Osteoblast (primary cell): ENCODE measurements around the gene DNAJC16. TPM values are rescaled to one million over a fixed set of nuclear protein-coding genes. Genes with fewer than 3 reads are reported as not detected.

Experiments
- DNase-seq: peaks from one replicate; pipeline ENCODE4 v3.0.0; 2011; ENCODE audit warnings: low spot score, mixed read lengths; ENCODE audit not compliant: insufficient read length; ENCODE audit errors: missing footprints
- H2AFZ ChIP-seq: 2 replicates; pipeline ENCODE4 v1.6.0; 2011; ENCODE audit warnings: mild to moderate bottlenecking, low read length
- H3K27ac ChIP-seq: 2 replicates; pipeline ENCODE4 v1.5.1; 2011; ENCODE audit warnings: mild to moderate bottlenecking, low read depth, low read length, moderate library complexity
- H3K27me3 ChIP-seq: 2 replicates; pipeline ENCODE4 v1.6.0; 2012; ENCODE audit warnings: mild to moderate bottlenecking, control low read depth, inconsistent platforms, low read length, moderate library complexity; ENCODE audit not compliant: insufficient read depth
- H3K36me3 ChIP-seq: 2 replicates; pipeline ENCODE4 v1.5.1; 2011; ENCODE audit warnings: mild to moderate bottlenecking, low read length, control low read depth, moderate library complexity; ENCODE audit not compliant: insufficient read depth
- H3K4me1 ChIP-seq: 2 replicates; pipeline ENCODE4 v1.5.1; 2011; ENCODE audit warnings: mild to moderate bottlenecking, low read length, control low read depth, moderate library complexity; ENCODE audit not compliant: insufficient read depth
- H3K4me2 ChIP-seq: 2 replicates; pipeline ENCODE4 v1.6.0; 2011; ENCODE audit warnings: mild to moderate bottlenecking, low read length; ENCODE audit not compliant: insufficient read depth
- H3K4me3 ChIP-seq: fragments of 200-600 bp; sonication (generic); 3 replicates; pipeline ENCODE4 v1.5.1; 2012; ENCODE audit warnings: mild to moderate bottlenecking, low read length, inconsistent platforms; ENCODE audit not compliant: insufficient read depth
- H3K79me2 ChIP-seq: 2 replicates; pipeline ENCODE4 v1.6.0; 2012; ENCODE audit warnings: mild to moderate bottlenecking, low read length, control low read depth, inconsistent platforms; ENCODE audit not compliant: insufficient read depth
- H3K9me3 ChIP-seq: 2 replicates; pipeline ENCODE4 v1.5.1; 2011; ENCODE audit warnings: low read depth, low read length, control low read depth
- H4K20me1 ChIP-seq: 2 replicates; pipeline ENCODE4 v1.6.0; 2012; ENCODE audit warnings: mild to moderate bottlenecking, low read length, control low read depth; ENCODE audit not compliant: insufficient read depth
- total RNA-seq: library from RNA; depleted of rRNA; stranded (reverse); fragments of >200 nt; gene quantifications from 2 replicates; pipeline ENCODE4 v1.2.3, GENCODE V29; 2012
- TF ChIP-seq, protein P1 (sequence below): IDR thresholded peaks from 2 replicates; pipeline ENCODE4 v1.5.1; 2011; ENCODE audit warnings: mild to moderate bottlenecking, low read depth, low read length, moderate library complexity; ENCODE audit errors: extremely low read depth

The DNAJC16 gene
- total RNA-seq, 1 donor, result 19.2 TPM

- TF ChIP-seq, protein P1, sequence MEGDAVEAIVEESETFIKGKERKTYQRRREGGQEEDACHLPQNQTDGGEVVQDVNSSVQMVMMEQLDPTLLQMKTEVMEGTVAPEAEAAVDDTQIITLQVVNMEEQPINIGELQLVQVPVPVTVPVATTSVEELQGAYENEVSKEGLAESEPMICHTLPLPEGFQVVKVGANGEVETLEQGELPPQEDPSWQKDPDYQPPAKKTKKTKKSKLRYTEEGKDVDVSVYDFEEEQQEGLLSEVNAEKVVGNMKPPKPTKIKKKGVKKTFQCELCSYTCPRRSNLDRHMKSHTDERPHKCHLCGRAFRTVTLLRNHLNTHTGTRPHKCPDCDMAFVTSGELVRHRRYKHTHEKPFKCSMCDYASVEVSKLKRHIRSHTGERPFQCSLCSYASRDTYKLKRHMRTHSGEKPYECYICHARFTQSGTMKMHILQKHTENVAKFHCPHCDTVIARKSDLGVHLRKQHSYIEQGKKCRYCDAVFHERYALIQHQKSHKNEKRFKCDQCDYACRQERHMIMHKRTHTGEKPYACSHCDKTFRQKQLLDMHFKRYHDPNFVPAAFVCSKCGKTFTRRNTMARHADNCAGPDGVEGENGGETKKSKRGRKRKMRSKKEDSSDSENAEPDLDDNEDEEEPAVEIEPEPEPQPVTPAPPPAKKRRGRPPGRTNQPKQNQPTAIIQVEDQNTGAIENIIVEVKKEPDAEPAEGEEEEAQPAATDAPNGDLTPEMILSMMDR, result no peak
- no peak overlapping the region for H3K4me3 ChIP-seq
- H3K36me3 ChIP-seq, result peaks cover 9% of the 10 kb centered on the region
- H4K20me1 ChIP-seq, result no peaks in the 10 kb centered on the region
- no peak for DNase-seq
- H3K79me2 ChIP-seq, result no peaks in the 10 kb centered on the region
- no peaks in the 10 kb centered on the region for H3K9me3 ChIP-seq
- H3K27ac ChIP-seq, result no peak overlapping the region
- H3K27me3 ChIP-seq, result no peaks in the 10 kb centered on the region
- H3K4me1 ChIP-seq, result peaks cover 7% of the 10 kb centered on the region
- H2AFZ ChIP-seq, result no peak overlapping the region
- H3K4me2 ChIP-seq, result no peak overlapping the region
Measured at GRCh38 chr1:15574741-15575140, 48.1 kb downstream of the DNAJC16 start.

GRCh38 chr1:15575549-15576150, 49.0 kb downstream of the DNAJC16 start:
- Histone ChIP-seq H4K20me1 (no peaks in the 10 kb centered on the region), H3K27me3 (no peaks in the 10 kb centered on the region), H3K79me2 (no peaks in the 10 kb centered on the region), H3K4me3 (no peak overlapping the region), H3K36me3 (peaks cover 5% of the 10 kb centered on the region), H3K4me2 (no peak overlapping the region), H3K4me1 (peaks cover 7% of the 10 kb centered on the region), H3K27ac (no peak overlapping the region), H2AFZ (no peak overlapping the region), H3K9me3 (no peaks in the 10 kb centered on the region)
- DNase-seq, result no peak
- TF ChIP-seq, protein P1, result no peak

DNA sequence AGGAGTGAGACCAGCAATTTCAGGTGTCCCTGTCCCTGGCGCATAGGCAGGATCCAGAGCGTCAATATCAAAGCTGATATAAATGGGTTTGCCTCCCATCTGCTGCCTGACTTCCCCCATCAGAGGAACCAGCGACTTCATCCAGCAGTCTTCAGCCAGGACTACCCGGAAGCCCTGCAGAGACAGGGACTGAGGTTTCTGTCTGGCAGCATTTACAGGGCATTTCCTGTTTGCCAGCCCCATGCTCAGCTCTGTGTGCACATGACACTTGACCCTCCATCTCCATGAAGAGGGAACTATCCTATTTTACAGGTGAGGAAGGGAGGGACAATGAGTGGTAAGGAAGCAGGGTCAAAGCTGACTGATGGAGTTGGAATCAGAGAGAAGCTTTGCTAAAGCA, 51.0 kb downstream of the DNAJC16 start:
- Histone ChIP-seq H2AFZ (no peak overlapping the region), H3K9me3 (no peaks in the 10 kb centered on the region), H4K20me1 (no peaks in the 10 kb centered on the region), H3K27me3 (no peaks in the 10 kb centered on the region), H3K4me3 (no peak overlapping the region), H3K4me1 (no peaks in the 10 kb centered on the region), H3K27ac (no peak overlapping the region), H3K4me2 (no peak overlapping the region), H3K79me2 (no peaks in the 10 kb centered on the region), H3K36me3 (peaks cover 5% of the 10 kb centered on the region)
- TF ChIP-seq, protein P1, result no peak
- DNase-seq, result no peak

DNA sequence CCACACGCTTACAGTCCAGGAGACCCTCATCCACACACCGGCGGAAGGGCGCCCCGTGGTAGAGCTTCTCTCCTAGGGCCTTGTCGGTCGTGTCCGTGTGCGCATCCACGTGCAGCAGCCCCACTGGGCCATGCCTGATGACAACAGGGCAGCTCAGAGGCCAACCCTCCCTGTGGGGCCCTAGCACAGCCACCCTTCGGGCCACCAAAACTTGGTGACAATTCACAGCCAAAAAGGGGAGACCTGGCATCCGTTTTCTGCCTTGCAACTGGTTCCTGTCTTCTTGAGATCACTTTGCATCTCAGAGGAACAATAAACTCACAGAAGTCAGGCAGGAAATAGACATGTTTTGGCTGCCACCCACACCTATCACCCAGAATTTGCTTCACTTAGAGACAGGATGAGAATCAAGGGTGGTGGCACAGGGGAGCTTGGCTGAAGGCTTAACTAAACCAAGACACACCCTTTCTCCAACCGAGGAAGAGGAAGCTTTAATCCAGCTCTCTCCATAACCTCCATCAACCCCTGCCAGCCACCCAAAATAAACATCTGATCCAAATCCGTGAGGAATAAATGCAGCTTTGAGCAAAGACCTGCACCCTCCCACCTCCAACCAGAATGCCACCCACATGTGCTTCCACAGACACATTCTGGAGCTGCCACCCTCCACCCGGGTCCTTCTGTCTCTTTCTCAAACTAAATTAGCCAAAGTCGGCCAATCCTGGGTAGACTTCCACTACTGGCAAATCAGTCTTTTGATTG, 52.5 kb downstream of the DNAJC16 start:
- Histone ChIP-seq H4K20me1 (no peaks in the 10 kb centered on the region), H3K4me3 (no peak overlapping the region), H3K79me2 (no peaks in the 10 kb centered on the region), H3K27ac (no peak overlapping the region), H2AFZ (no peak overlapping the region), H3K4me1 (no peaks in the 10 kb centered on the region), H3K27me3 (no peaks in the 10 kb centered on the region), H3K36me3 (peaks cover 5% of the 10 kb centered on the region), H3K4me2 (no peak overlapping the region), H3K9me3 (no peaks in the 10 kb centered on the region)
- DNase-seq, result no peak
- TF ChIP-seq, protein P1, result no peak
